A549 (cell line): Measurements from ENCODE around the gene OR13C9. TPM values are rescaled to one million over a fixed set of nuclear protein-coding genes. Genes with fewer than 3 reads are reported as not detected.
"Not testable (repeated sequence)": the region's sequence is repeated elsewhere in the genome, so short reads cannot be mapped to it uniquely, and the experiment has no call there.

Source experiments
- ATAC-seq, 2 experiments: fragments of 200-7000 bp in 1 of 2; fragments of >200 bp in 1 of 2; cut with Nextera tagmentation in 1 of 2; cut with Tn5 transposase in 1 of 2; 3 replicates each; pipeline versions ENCODE4 v1.8.0 to v1.9.1; 2018 to 2020; ENCODE audit warnings: mild to moderate bottlenecking in 1 of 2, moderate library complexity in 1 of 2
- CTCF ChIA-PET: fragments of 300-600 bp; sonication (Branson Sonifier 250); formaldehyde crosslinking; extraction: SDS; loops from one replicate; lab custom pipeline; 2021; ENCODE audit warnings: antibody characterized with exemption, inconsistent platforms; lab: Yijun Ruan, JAX
- POLR2A ChIA-PET: fragments of 350-600 bp; formaldehyde crosslinking; extraction: SDS; loops from one replicate; lab custom pipeline; 2021; ENCODE audit warnings: antibody characterized with exemption, inconsistent platforms; lab: Yijun Ruan, JAX
- DNase-seq, 2 experiments: peaks; one replicate each; pipeline versions ENCODE4 v3.0.0 to v3.0.0-alpha.2; 2011 to 2016; ENCODE audit warnings: low read depth in 1 of 2, low spot score in 1 of 2
- FAIRE-seq: peaks from 2 replicates; lab custom pipeline; 2011; peaks lifted over from hg19 to GRCh38; lab: Jason Lieb, UNC
- H3K27ac ChIP-seq, 2 experiments: fragments of >200 bp; sonication (Bioruptor Twin); formaldehyde crosslinking; 3 replicates each; pipeline ENCODE4 v1.5.1; 2016 to 2017
- H3K4me1 ChIP-seq: fragments of >200 bp; sonication (Bioruptor Twin); formaldehyde crosslinking; 3 replicates; pipeline ENCODE4 v1.6.1; 2016
- H3K4me2 ChIP-seq: fragments of >200 bp; sonication (Bioruptor Twin); formaldehyde crosslinking; 3 replicates; pipeline ENCODE4 v1.6.1; 2016
- H3K4me3 ChIP-seq: fragments of >200 bp; sonication (Bioruptor Twin); formaldehyde crosslinking; 3 replicates; pipeline ENCODE4 v1.5.1; 2016
- H3K9me3 ChIP-seq: fragments of >200 bp; sonication (Bioruptor Twin); formaldehyde crosslinking; 3 replicates; pipeline ENCODE4 v1.6.1; 2016
- BCL3 ChIP-seq: fragments of >200 bp; sonication (Bioruptor Twin); formaldehyde crosslinking; IDR thresholded peaks from 3 replicates; pipeline ENCODE4 v1.6.1; 2016
- BHLHE40 ChIP-seq: IDR thresholded peaks from 2 replicates; pipeline ENCODE4 v1.6.1; 2012; ENCODE audit warnings: low read depth, low read length, inconsistent platforms
- CHD4 ChIP-seq: fragments of 200-600 bp; sonication (generic); IDR thresholded peaks from 2 replicates; pipeline ENCODE4 v1.6.1; 2016; ENCODE audit warnings: antibody characterized with exemption, mild to moderate bottlenecking, borderline replicate concordance
- EHF ChIP-seq: fragments of 250-450 bp; sonication (Bioruptor Pico); IDR thresholded peaks from 2 replicates; pipeline ENCODE4 v1.5.0; 2020; ENCODE audit warnings: mild to moderate bottlenecking
- EP300 ChIP-seq, 2 experiments: fragments of >200 bp; sonication (Bioruptor Twin); formaldehyde crosslinking; IDR thresholded peaks; 2 replicates in 1 of 2; 3 replicates in 1 of 2; pipeline ENCODE4 v1.6.1; 2016 to 2017
- FOSL2 ChIP-seq, 2 experiments: fragments of 450-650 bp in 1 of 2; fragments of >200 bp in 1 of 2; sonication (Bioruptor Twin) in 1 of 2; formaldehyde crosslinking; IDR thresholded peaks; 2 replicates each; pipeline versions ENCODE4 v1.5.0 to v1.6.1; 2016 to 2020; ENCODE audit warnings: mild to moderate bottlenecking in 1 of 2, moderate library complexity in 1 of 2
- HDAC2 ChIP-seq: fragments of 200-600 bp; sonication (generic); IDR thresholded peaks from 2 replicates; pipeline ENCODE4 v1.6.1; 2016
- HMGXB4 ChIP-seq: fragments of 250-450 bp; sonication (Bioruptor Pico); IDR thresholded peaks from 2 replicates; pipeline ENCODE4 v1.5.0; 2021; ENCODE audit warnings: mild to moderate bottlenecking, moderate library complexity, borderline replicate concordance
- HOXA7 ChIP-seq: fragments of 250-450 bp; sonication (Bioruptor Pico); IDR thresholded peaks from 2 replicates; pipeline ENCODE4 v1.5.0; 2020; ENCODE audit warnings: mild to moderate bottlenecking, moderate library complexity
- HOXB13 ChIP-seq: fragments of 250-450 bp; sonication (Bioruptor Pico); IDR thresholded peaks from 2 replicates; pipeline ENCODE4 v1.5.0; 2020; ENCODE audit warnings: low read depth, mild to moderate bottlenecking, moderate library complexity
- HOXB5 ChIP-seq: fragments of 250-450 bp; sonication (Bioruptor Pico); IDR thresholded peaks from 2 replicates; pipeline ENCODE4 v1.5.0; 2020; ENCODE audit warnings: mild to moderate bottlenecking, moderate library complexity
- KDM5A ChIP-seq: fragments of 200-600 bp; sonication (generic); IDR thresholded peaks from 2 replicates; pipeline ENCODE4 v1.6.1; 2016; ENCODE audit warnings: antibody characterized with exemption, mild to moderate bottlenecking
- MAFK ChIP-seq: fragments of 450-650 bp; IDR thresholded peaks from 2 replicates; pipeline ENCODE4 v1.6.1; 2014; ENCODE audit not compliant: partially characterized antibody
- MAX ChIP-seq: IDR thresholded peaks from 2 replicates; pipeline ENCODE4 v1.6.1; 2012
- NPAS2 ChIP-seq: fragments of 250-450 bp; sonication (Bioruptor Pico); IDR thresholded peaks from 2 replicates; pipeline ENCODE4 v1.8.0; 2022; ENCODE audit warnings: mild to moderate bottlenecking, moderate library complexity, borderline replicate concordance
- PHF8 ChIP-seq: fragments of 200-600 bp; sonication (generic); IDR thresholded peaks from 2 replicates; pipeline ENCODE4 v1.6.1; 2016; ENCODE audit warnings: low read depth, mild to moderate bottlenecking, antibody characterized with exemption, moderate library complexity, borderline replicate concordance
- POLR2AphosphoS2 ChIP-seq: conservative IDR thresholded peaks from 2 replicates; pipeline ENCODE4 v1.6.1; 2012; ENCODE audit warnings: low read length, improper control_type of control experiment, inconsistent platforms
- RARB ChIP-seq: fragments of 250-450 bp; sonication (Bioruptor Pico); IDR thresholded peaks from 2 replicates; pipeline ENCODE4 v1.8.0; 2021; ENCODE audit warnings: mild to moderate bottlenecking, moderate library complexity
- RFX5 ChIP-seq: fragments of 450-650 bp; IDR thresholded peaks from 2 replicates; pipeline ENCODE4 v1.7.1; 2014; ENCODE audit warnings: antibody characterized with exemption, mild to moderate bottlenecking, moderate library complexity
- SMC3 ChIP-seq: fragments of >200 bp; sonication (Bioruptor Twin); formaldehyde crosslinking; IDR thresholded peaks from 3 replicates; pipeline ENCODE4 v1.6.1; 2018; ENCODE audit warnings: inconsistent platforms
- SREBF2 ChIP-seq: fragments of 450-650 bp; IDR thresholded peaks from 2 replicates; pipeline ENCODE4 v1.6.1; 2014; ENCODE audit warnings: mild to moderate bottlenecking, moderate library complexity
- TFCP2L1 ChIP-seq: fragments of 250-450 bp; sonication (Bioruptor Pico); IDR thresholded peaks from 2 replicates; pipeline ENCODE4 v1.5.0; 2021; ENCODE audit warnings: mild to moderate bottlenecking
- WGBS: methylation state at CpG from one replicate; pipeline ENCODE4 v1.1.6; 2017; ENCODE audit errors: missing lambda C conversion rate; 5-methylcytosine and 5-hydroxymethylcytosine counted together
- polyA plus RNA-seq, 4 experiments: library from polyadenylated mRNA; depleted of rRNA in 3 of 4; stranded (reverse); fragments of >200 nt; fragmentation: RNase III in 1 of 4; extraction: RNeasy Plus Mini Kit Qiagen cat#74134 plus additional on column Dnase treatment in 1 of 4; gene quantifications; 2 replicates in 3 of 4; 3 replicates in 1 of 4; pipeline ENCODE4 v1.2.3, GENCODE V29; 2011 to 2017

Gene OR13C9
- polyA plus RNA-seq, 2 of the 4 experiments (the other 2 are of a cell fraction), result not detected

- DNase-seq (no peak), ATAC-seq (no peak), FAIRE-seq (no peak)
- no peak for TF ChIP-seq POLR2AphosphoS2
- no peak for TF ChIP-seq MAFK
- no peak for TF ChIP-seq HOXB13 (CRISPR knock-in tag)
- TF ChIP-seq EP300 (IDR thresholded peaks at IDR 0.05), result no peak
- TF ChIP-seq EHF, result no peak
- TF ChIP-seq CHD4, result no peak
- TF ChIP-seq FOSL2 (IDR thresholded peaks at IDR 0.05), result no peak
- TF ChIP-seq FOSL2 (CRISPR knock-in tag; IDR thresholded peaks at IDR 0.05), result no peak
- no peak for TF ChIP-seq HOXB5 (CRISPR knock-in tag)
- TF ChIP-seq SREBF2, result no peak
- Histone ChIP-seq H3K4me1 (no peaks in the 10 kb centered on the region), H3K9me3 (no peaks in the 10 kb centered on the region), H3K4me3 (no peak overlapping the region), H3K4me2 (no peak overlapping the region), H3K27ac (no peak overlapping the region)
- POLR2A ChIA-PET, result no interaction called here
- CTCF ChIA-PET, result interaction anchor here (0.8 kb wide), 1 partner anchor 203 kb away, joined by 3 read pairs; no protein-coding TSS in a partner anchor
- 62% methylated on average over 30 of the region's 30 CpGs for WGBS
These were observed 16.0 kb upstream of the OR13C9 start for GRCh38 chr9:104633976-104634520.

- POLR2A ChIA-PET, result not testable (repeated sequence)
- CTCF ChIA-PET, result interaction anchor here (0.6 kb wide), 1 partner anchor 57 kb away, joined by 3 read pairs; no protein-coding TSS in a partner anchor
These were observed 8.0 kb upstream of the OR13C9 start for GRCh38 chr9:104625964-104626363.

GRCh38 chr9:104617418-104617817 lies 586 bp downstream of the OR13C9 start:
- no peak for ATAC-seq
- H3K9me3 ChIP-seq, result no peaks in the 10 kb centered on the region
- no peak for DNase-seq
- TF ChIP-seq KDM5A (no peak), HOXA7 (no peak), HMGXB4 (CRISPR knock-in tag) (no peak), MAX (no peak), PHF8 (no peak), BCL3 (no peak), BHLHE40 (no peak), RFX5 (no peak), TFCP2L1 (CRISPR knock-in tag) (no peak), SMC3 (no peak), HDAC2 (no peak), NPAS2 (CRISPR knock-in tag) (no peak), RARB (CRISPR knock-in tag) (no peak)
- H3K4me2 ChIP-seq, result no peak overlapping the region
- no peak for FAIRE-seq
- ChIA-PET CTCF (no interaction called here), POLR2A (no interaction called here)
- no peaks in the 10 kb centered on the region for H3K4me1 ChIP-seq
- no peak overlapping the region for H3K4me3 ChIP-seq
- H3K27ac ChIP-seq, result no peak overlapping the region

More at GRCh38 chr9:104625964-104626363, 8.0 kb upstream of the OR13C9 start:
- not testable (repeated sequence) for H3K4me2 ChIP-seq, DNase-seq, H3K4me1 ChIP-seq, H3K4me3 ChIP-seq, H3K27ac ChIP-seq, H3K9me3 ChIP-seq, ATAC-seq, FAIRE-seq
